ENCODE data around the gene JUND. TPM values are rescaled to one million over a fixed set of nuclear protein-coding genes. Genes with fewer than 3 reads are reported as not detected.

JUND gene
- total RNA-seq, 1 donor from 2014 or later, result 161 TPM

DNA sequence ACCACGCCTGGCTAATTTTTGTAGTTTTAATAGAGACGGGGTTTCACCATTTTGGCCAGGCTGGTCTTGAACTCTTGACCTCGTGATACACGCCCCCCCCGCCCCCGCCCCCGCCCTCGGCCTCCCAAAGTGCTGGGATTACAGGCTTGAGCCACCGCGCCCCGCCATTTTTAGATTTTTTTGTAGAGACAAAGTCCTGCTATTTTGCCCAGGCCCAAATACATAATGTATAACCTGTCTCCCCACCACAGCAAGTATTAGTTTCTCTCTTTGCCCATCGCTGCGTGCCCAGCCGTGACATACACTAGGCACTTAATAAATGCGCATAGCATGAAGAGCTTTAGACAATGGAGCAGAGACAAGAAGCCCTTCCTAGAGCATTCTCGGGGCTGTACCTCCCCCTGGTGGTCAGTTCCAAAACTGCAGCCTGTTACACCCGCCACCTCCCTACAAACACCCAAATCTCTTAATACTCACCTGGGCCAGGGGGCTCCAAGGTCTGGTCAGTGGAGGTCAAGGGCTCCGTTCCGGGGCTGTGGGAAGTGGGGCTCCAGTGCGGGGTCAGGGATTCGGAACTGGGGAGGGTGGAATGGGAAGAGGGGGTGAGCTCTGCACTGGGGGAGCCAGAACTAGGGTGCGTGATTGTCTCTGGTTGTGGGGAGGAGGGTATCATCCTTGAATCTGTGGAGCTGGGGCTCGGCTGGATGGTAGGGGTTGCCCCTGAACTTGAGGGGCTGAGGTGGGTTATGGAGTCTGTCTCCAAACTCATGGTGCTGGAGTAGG is 29.6 kb downstream of the JUND start:
- no peak overlapping the region for H3K4me2 ChIP-seq (ENCODE audit: low read length)
- peaks cover 30% of the 10 kb centered on the region for H3K27me3 Mint-ChIP-seq (ENCODE audit: low read depth, unreplicated experiment)
- H3K27ac Mint-ChIP-seq (ENCODE audit: unreplicated experiment), result no peak overlapping the region
- H2AFZ ChIP-seq (ENCODE audit: low read depth, low read length), result no peak overlapping the region
- H3K4me1 Mint-ChIP-seq (ENCODE audit: low read depth, unreplicated experiment), result peaks cover 1% of the 10 kb centered on the region
- H3K9me3 Mint-ChIP-seq (ENCODE audit: unreplicated experiment), result no peaks in the 10 kb centered on the region
- H3K9me3 ChIP-seq (ENCODE audit: insufficient read depth, low read depth, low read length), result peaks cover 4% of the 10 kb centered on the region
- no peaks in the 10 kb centered on the region for H3K36me3 ChIP-seq (ENCODE audit: insufficient read depth, low read length)
- FAIRE-seq (peak; percentile 29), DNase-seq (ENCODE audit: low read depth) (peak; percentile 32)
- H3K27ac ChIP-seq (ENCODE audit: low read depth, low read length), result no peak overlapping the region
- H3K79me2 ChIP-seq (ENCODE audit: insufficient read depth, low read length), result no peaks in the 10 kb centered on the region
- H4K20me1 ChIP-seq (ENCODE audit: insufficient read depth, low read length), result no peaks in the 10 kb centered on the region
- TF ChIP-seq EZH2 (IDR thresholded peaks at IDR 0.05; ENCODE audit: insufficient read depth, low read length), result no peak
- TF ChIP-seq, protein P1, sequence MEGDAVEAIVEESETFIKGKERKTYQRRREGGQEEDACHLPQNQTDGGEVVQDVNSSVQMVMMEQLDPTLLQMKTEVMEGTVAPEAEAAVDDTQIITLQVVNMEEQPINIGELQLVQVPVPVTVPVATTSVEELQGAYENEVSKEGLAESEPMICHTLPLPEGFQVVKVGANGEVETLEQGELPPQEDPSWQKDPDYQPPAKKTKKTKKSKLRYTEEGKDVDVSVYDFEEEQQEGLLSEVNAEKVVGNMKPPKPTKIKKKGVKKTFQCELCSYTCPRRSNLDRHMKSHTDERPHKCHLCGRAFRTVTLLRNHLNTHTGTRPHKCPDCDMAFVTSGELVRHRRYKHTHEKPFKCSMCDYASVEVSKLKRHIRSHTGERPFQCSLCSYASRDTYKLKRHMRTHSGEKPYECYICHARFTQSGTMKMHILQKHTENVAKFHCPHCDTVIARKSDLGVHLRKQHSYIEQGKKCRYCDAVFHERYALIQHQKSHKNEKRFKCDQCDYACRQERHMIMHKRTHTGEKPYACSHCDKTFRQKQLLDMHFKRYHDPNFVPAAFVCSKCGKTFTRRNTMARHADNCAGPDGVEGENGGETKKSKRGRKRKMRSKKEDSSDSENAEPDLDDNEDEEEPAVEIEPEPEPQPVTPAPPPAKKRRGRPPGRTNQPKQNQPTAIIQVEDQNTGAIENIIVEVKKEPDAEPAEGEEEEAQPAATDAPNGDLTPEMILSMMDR (IDR thresholded peaks at IDR 0.05; ENCODE audit: insufficient read depth, low read depth, low read length), result peak; percentile 87
- H3K4me3 Mint-ChIP-seq (ENCODE audit: unreplicated experiment), result no peak overlapping the region
- H3K9ac ChIP-seq (ENCODE audit: low read length), result no peak overlapping the region
- H3K4me3 ChIP-seq (ENCODE audit: insufficient read depth, low read depth, low read length), result no peak overlapping the region
- no peaks in the 10 kb centered on the region for H3K36me3 Mint-ChIP-seq (ENCODE audit: low read depth, unreplicated experiment)
- H3K4me1 ChIP-seq (ENCODE audit: insufficient read depth, low read length), result no peaks in the 10 kb centered on the region
- peaks cover 13% of the 10 kb centered on the region for H3K27me3 ChIP-seq (ENCODE audit: insufficient read depth, low read length)

DNA sequence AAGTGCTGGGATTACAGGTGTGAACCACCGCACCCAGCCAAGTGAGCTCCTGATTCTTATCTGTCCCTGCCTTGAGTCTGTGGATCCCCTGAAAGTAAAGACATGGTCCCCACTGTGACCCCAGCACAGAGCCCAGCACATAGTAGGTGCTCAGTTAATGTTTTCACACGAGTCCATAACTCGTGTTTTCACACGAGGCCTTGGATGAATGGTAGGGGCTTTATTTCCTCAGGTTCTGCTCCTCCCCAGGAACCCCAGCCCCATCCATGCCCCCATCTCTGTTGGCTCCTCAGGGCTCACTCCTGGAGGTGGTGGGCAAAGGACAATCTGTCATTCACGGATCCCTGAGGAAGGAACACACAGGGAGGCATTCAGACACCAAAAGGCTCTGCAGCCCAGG is 31.6 kb downstream of the JUND start:
- Histone ChIP-seq H3K9me3 (ENCODE audit: insufficient read depth, low read depth, low read length) (peaks cover 4% of the 10 kb centered on the region), H3K79me2 (ENCODE audit: insufficient read depth, low read length) (no peaks in the 10 kb centered on the region), H4K20me1 (ENCODE audit: insufficient read depth, low read length) (no peaks in the 10 kb centered on the region), H3K9ac (ENCODE audit: low read length) (no peak overlapping the region), H3K27ac (ENCODE audit: low read depth, low read length) (no peak overlapping the region), H3K4me3 (ENCODE audit: insufficient read depth, low read depth, low read length) (no peak overlapping the region), H3K4me1 (ENCODE audit: insufficient read depth, low read length) (no peaks in the 10 kb centered on the region), H3K4me2 (ENCODE audit: low read length) (no peak overlapping the region), H3K27me3 (ENCODE audit: insufficient read depth, low read length) (peaks cover 7% of the 10 kb centered on the region), H3K36me3 (ENCODE audit: insufficient read depth, low read length) (no peaks in the 10 kb centered on the region), H2AFZ (ENCODE audit: low read depth, low read length) (no peak overlapping the region)
- Mint-ChIP-seq H3K4me1 (ENCODE audit: low read depth, unreplicated experiment) (peaks cover 1% of the 10 kb centered on the region), H3K27me3 (ENCODE audit: low read depth, unreplicated experiment) (peaks cover 31% of the 10 kb centered on the region), H3K36me3 (ENCODE audit: low read depth, unreplicated experiment) (no peaks in the 10 kb centered on the region), H3K9me3 (ENCODE audit: unreplicated experiment) (no peaks in the 10 kb centered on the region), H3K4me3 (ENCODE audit: unreplicated experiment) (no peak overlapping the region), H3K27ac (ENCODE audit: unreplicated experiment) (no peak overlapping the region)
- DNase-seq (ENCODE audit: low read depth) (no peak), FAIRE-seq (no peak)
- TF ChIP-seq, protein P1 (IDR thresholded peaks at IDR 0.05; ENCODE audit: insufficient read depth, low read depth, low read length), result no peak
- no peak for TF ChIP-seq EZH2 (IDR thresholded peaks at IDR 0.05; ENCODE audit: insufficient read depth, low read length)

DNA sequence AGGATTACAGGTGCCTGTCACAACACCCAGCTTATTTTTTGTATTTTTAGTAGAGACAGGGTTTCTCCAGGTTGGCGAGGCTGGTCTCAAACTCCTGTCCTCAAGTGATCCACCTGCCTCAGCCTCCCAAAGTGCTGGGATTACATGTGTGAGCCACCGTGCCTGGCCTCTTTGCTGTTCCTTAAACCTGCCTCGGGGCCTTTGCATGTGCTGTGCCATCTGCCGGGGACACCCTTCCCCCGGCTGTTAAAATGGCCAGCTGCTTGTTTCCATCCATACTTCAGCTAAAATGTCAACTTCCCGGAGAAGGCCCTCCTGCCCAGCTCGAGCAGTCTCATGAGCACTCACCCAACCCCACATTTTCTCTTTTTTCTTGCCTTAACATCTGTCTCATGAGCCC is 36.1 kb downstream of the JUND start:
- no peak overlapping the region for H3K4me3 Mint-ChIP-seq (ENCODE audit: unreplicated experiment)
- no peak overlapping the region for H3K27ac ChIP-seq (ENCODE audit: low read depth, low read length)
- TF ChIP-seq, protein P1 (IDR thresholded peaks at IDR 0.05; ENCODE audit: insufficient read depth, low read depth, low read length), result no peak
- no peak for TF ChIP-seq EZH2 (IDR thresholded peaks at IDR 0.05; ENCODE audit: insufficient read depth, low read length)
- H3K27me3 ChIP-seq (ENCODE audit: insufficient read depth, low read length), result peaks cover 2% of the 10 kb centered on the region
- H3K36me3 ChIP-seq (ENCODE audit: insufficient read depth, low read length), result no peaks in the 10 kb centered on the region
- DNase-seq (ENCODE audit: low read depth) (no peak), FAIRE-seq (no peak)
- H3K27me3 Mint-ChIP-seq (ENCODE audit: low read depth, unreplicated experiment), result peaks cover 30% of the 10 kb centered on the region
- H3K36me3 Mint-ChIP-seq (ENCODE audit: low read depth, unreplicated experiment), result no peaks in the 10 kb centered on the region
- no peak overlapping the region for H2AFZ ChIP-seq (ENCODE audit: low read depth, low read length)
- H3K9me3 ChIP-seq (ENCODE audit: insufficient read depth, low read depth, low read length), result peaks cover 4% of the 10 kb centered on the region
- H3K4me2 ChIP-seq (ENCODE audit: low read length), result no peak overlapping the region
- H3K79me2 ChIP-seq (ENCODE audit: insufficient read depth, low read length), result no peaks in the 10 kb centered on the region
- H3K4me3 ChIP-seq (ENCODE audit: insufficient read depth, low read depth, low read length), result no peak overlapping the region
- no peak overlapping the region for H3K9ac ChIP-seq (ENCODE audit: low read length)
- H3K27ac Mint-ChIP-seq (ENCODE audit: unreplicated experiment), result no peak overlapping the region
- H4K20me1 ChIP-seq (ENCODE audit: insufficient read depth, low read length), result no peaks in the 10 kb centered on the region
- no peaks in the 10 kb centered on the region for H3K4me1 ChIP-seq (ENCODE audit: insufficient read depth, low read length)
- no peaks in the 10 kb centered on the region for H3K9me3 Mint-ChIP-seq (ENCODE audit: unreplicated experiment)
- H3K4me1 Mint-ChIP-seq (ENCODE audit: low read depth, unreplicated experiment), result no peaks in the 10 kb centered on the region

Data from astrocyte (in vitro differentiated cells and primary cell).